HEK293 (cell line): Measurements from ENCODE around the gene TPPP3.

ENCODE experiments used
- CTCF ChIA-PET: fragments of 350-600 bp; formaldehyde crosslinking; extraction: SDS; loops from one replicate; lab custom pipeline; 2021; ENCODE audit warnings: antibody characterized with exemption; lab: Yijun Ruan, JAX
- POLR2A ChIA-PET: fragments of 300-600 bp; formaldehyde crosslinking; extraction: SDS; loops from one replicate; lab custom pipeline; 2020; ENCODE audit warnings: antibody characterized with exemption, inconsistent platforms; lab: Yijun Ruan, JAX
- H3K27ac ChIP-seq: fragments of 200-500 bp; sonication (Bioruptor generic); 2 replicates; pipeline ENCODE4 v1.5.1; 2014; ENCODE audit warnings: low read depth, low read length, control low read depth, inconsistent platforms; ENCODE audit errors: extremely low read depth
- H3K36me3 ChIP-seq, 2 experiments: fragments of 200-500 bp in 1 of 2; sonication (Bioruptor generic) in 1 of 2; 1 replicate in 1 of 2; 2 replicates in 1 of 2; pipeline ENCODE4 v1.5.1; 2014 to 2017; ENCODE audit warnings: inconsistent platforms in 2 of 2, low read length in 2 of 2; ENCODE audit not compliant: control insufficient read depth in 2 of 2, insufficient read depth in 1 of 2
- H3K4me1 ChIP-seq: fragments of 200-500 bp; sonication (Bioruptor generic); 2 replicates; pipeline ENCODE4 v1.5.1; 2014; ENCODE audit warnings: mild to moderate bottlenecking, low read length, inconsistent platforms; ENCODE audit not compliant: control insufficient read depth, insufficient read depth
- H3K4me3 ChIP-seq: 2 replicates; pipeline ENCODE4 v1.5.1; 2011; ENCODE audit warnings: low read depth, mild to moderate bottlenecking, control low read depth, low read length, moderate library complexity
- H3K9me3 ChIP-seq: fragments of 200-500 bp; sonication (Bioruptor generic); 2 replicates; pipeline ENCODE4 v1.5.1; 2014; ENCODE audit warnings: low read depth, low read length, inconsistent platforms; ENCODE audit not compliant: control insufficient read depth, insufficient read depth
- BCL11A ChIP-seq: fragments of 450-650 bp; formaldehyde crosslinking; IDR thresholded peaks from 2 replicates; pipeline ENCODE4 v1.5.1; 2016; ENCODE audit warnings: low read depth, missing biosample characterization, missing genetic modification characterization
- PRDM2 ChIP-seq: fragments of 450-650 bp; formaldehyde crosslinking; IDR thresholded peaks from 2 replicates; pipeline ENCODE4 v1.5.1; 2016; ENCODE audit warnings: missing biosample characterization, missing genetic modification characterization, borderline replicate concordance
- REPIN1 ChIP-seq: fragments of 450-650 bp; formaldehyde crosslinking; IDR thresholded peaks from 2 replicates; pipeline ENCODE4 v1.5.1; 2017; ENCODE audit warnings: missing biosample characterization, missing genetic modification characterization, low read depth
- REST ChIP-seq: fragments of 450-650 bp; formaldehyde crosslinking; IDR thresholded peaks from 2 replicates; pipeline ENCODE4 v1.5.1; 2016; ENCODE audit warnings: missing biosample characterization, missing genetic modification characterization
- ZFP69B ChIP-seq: fragments of 450-650 bp; formaldehyde crosslinking; IDR thresholded peaks from 2 replicates; pipeline ENCODE4 v1.5.1; 2016; ENCODE audit warnings: missing biosample characterization, missing genetic modification characterization
- ZNF114 ChIP-seq: fragments of 450-650 bp; formaldehyde crosslinking; IDR thresholded peaks from 2 replicates; pipeline ENCODE4 v1.5.0; 2017; ENCODE audit warnings: missing biosample characterization, missing genetic modification characterization
- ZNF146 ChIP-seq: fragments of 450-650 bp; formaldehyde crosslinking; IDR thresholded peaks from 2 replicates; pipeline ENCODE4 v1.5.1; 2016; ENCODE audit warnings: missing biosample characterization, missing genetic modification characterization
- ZNF223 ChIP-seq: fragments of 450-650 bp; formaldehyde crosslinking; IDR thresholded peaks from 2 replicates; pipeline ENCODE4 v1.5.1; 2016; ENCODE audit warnings: missing biosample characterization, missing genetic modification characterization
- ZNF324 ChIP-seq: fragments of 450-650 bp; formaldehyde crosslinking; IDR thresholded peaks from 2 replicates; pipeline ENCODE4 v1.5.1; 2016; ENCODE audit warnings: missing biosample characterization, missing genetic modification characterization
- ZNF449 ChIP-seq: fragments of 450-650 bp; formaldehyde crosslinking; IDR thresholded peaks from 2 replicates; pipeline ENCODE4 v1.5.1; 2017; ENCODE audit warnings: missing biosample characterization, mild to moderate bottlenecking, missing genetic modification characterization, moderate library complexity
- ZNF521 ChIP-seq: fragments of 450-650 bp; formaldehyde crosslinking; IDR thresholded peaks from 2 replicates; pipeline ENCODE4 v1.5.1; 2017; ENCODE audit warnings: missing biosample characterization, mild to moderate bottlenecking, missing genetic modification characterization
- ZNF549 ChIP-seq: fragments of 450-650 bp; IDR thresholded peaks from 2 replicates; pipeline ENCODE4 v1.5.1; 2018; ENCODE audit warnings: missing biosample characterization, missing genetic modification characterization, mild to moderate bottlenecking, inconsistent platforms, moderate library complexity
- ZNF555 ChIP-seq: fragments of 450-650 bp; formaldehyde crosslinking; conservative IDR thresholded peaks from 2 replicates; pipeline ENCODE4 v1.5.1; 2017; ENCODE audit warnings: missing biosample characterization, mild to moderate bottlenecking, missing genetic modification characterization, inconsistent platforms
- ZNF585B ChIP-seq: fragments of 450-650 bp; formaldehyde crosslinking; IDR thresholded peaks from 2 replicates; pipeline ENCODE4 v1.5.1; 2016; ENCODE audit warnings: missing biosample characterization, missing genetic modification characterization
- ZNF658 ChIP-seq: fragments of 450-650 bp; formaldehyde crosslinking; IDR thresholded peaks from 2 replicates; pipeline ENCODE4; 2016; ENCODE audit warnings: missing biosample characterization, missing genetic modification characterization
- ZNF670 ChIP-seq: fragments of 450-650 bp; formaldehyde crosslinking; IDR thresholded peaks from 2 replicates; pipeline ENCODE4 v1.5.1; 2016; ENCODE audit warnings: missing biosample characterization, missing genetic modification characterization, low read depth
- ZNF791 ChIP-seq: fragments of 450-650 bp; formaldehyde crosslinking; IDR thresholded peaks from 2 replicates; pipeline ENCODE4 v1.5.1; 2016; ENCODE audit warnings: missing biosample characterization, missing genetic modification characterization
- ZNF843 ChIP-seq: fragments of 450-650 bp; formaldehyde crosslinking; IDR thresholded peaks from 2 replicates; pipeline ENCODE4 v1.5.1; 2016; ENCODE audit warnings: missing biosample characterization, missing genetic modification characterization
- ZSCAN18 ChIP-seq: fragments of 450-650 bp; formaldehyde crosslinking; IDR thresholded peaks from 2 replicates; pipeline ENCODE4 v1.5.1; 2016; ENCODE audit warnings: missing biosample characterization, missing genetic modification characterization
- TF ChIP-seq, protein P1 (sequence below): fragments of 450-650 bp; formaldehyde crosslinking; IDR thresholded peaks from 2 replicates; pipeline ENCODE4 v1.5.1; 2017; ENCODE audit warnings: missing biosample characterization, missing genetic modification characterization

Gene TPPP3

GRCh38 chr16:67438098-67438791 lies 44.9 kb upstream of the TPPP3 start:
- ChIA-PET POLR2A (no interaction called here), CTCF (interaction anchor here (0.6 to 2.0 kb wide), 6 partner anchors 10 to 378 kb away, joined by 3 to 10 read pairs (median 4); no protein-coding TSS in a partner anchor)
- Histone ChIP-seq H3K4me1 (no peaks in the 10 kb centered on the region), H3K9me3 (no peaks in the 10 kb centered on the region), H3K27ac (no peak overlapping the region), H3K4me3 (no peak overlapping the region), H3K36me3 (peaks cover 0 to 67% of the 10 kb centered on the region in 2 experiments; a peak in 1 of 3 replicates)
- no peak for TF ChIP-seq ZNF549 (tag by site-specific recombination)
- TF ChIP-seq, protein P1, sequence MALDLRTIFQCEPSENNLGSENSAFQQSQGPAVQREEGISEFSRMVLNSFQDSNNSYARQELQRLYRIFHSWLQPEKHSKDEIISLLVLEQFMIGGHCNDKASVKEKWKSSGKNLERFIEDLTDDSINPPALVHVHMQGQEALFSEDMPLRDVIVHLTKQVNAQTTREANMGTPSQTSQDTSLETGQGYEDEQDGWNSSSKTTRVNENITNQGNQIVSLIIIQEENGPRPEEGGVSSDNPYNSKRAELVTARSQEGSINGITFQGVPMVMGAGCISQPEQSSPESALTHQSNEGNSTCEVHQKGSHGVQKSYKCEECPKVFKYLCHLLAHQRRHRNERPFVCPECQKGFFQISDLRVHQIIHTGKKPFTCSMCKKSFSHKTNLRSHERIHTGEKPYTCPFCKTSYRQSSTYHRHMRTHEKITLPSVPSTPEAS (tag by site-specific recombination) = peak; percentile 80
- no peak for TF ChIP-seq ZNF585B (tag by site-specific recombination)

GRCh38 chr16:67437513-67437912 lies 44.2 kb upstream of the TPPP3 start:
- no peak for TF ChIP-seq ZNF146 (tag by site-specific recombination)
- TF ChIP-seq BCL11A (tag by site-specific recombination) = no peak
- TF ChIP-seq REPIN1 (tag by site-specific recombination) = no peak
- no peak for TF ChIP-seq ZNF223 (tag by site-specific recombination)
- TF ChIP-seq ZFP69B = no peak
- TF ChIP-seq ZNF658 = no peak
- no peak for TF ChIP-seq ZNF449
- TF ChIP-seq PRDM2 (tag by site-specific recombination) = no peak
- TF ChIP-seq REST (tag by site-specific recombination) = no peak
- no peak for TF ChIP-seq ZNF670 (tag by site-specific recombination)
- no peak for TF ChIP-seq ZSCAN18
- TF ChIP-seq ZNF324 (tag by site-specific recombination) = no peak
- no peak for TF ChIP-seq ZNF521 (tag by site-specific recombination)
- no peak for TF ChIP-seq ZNF843 (tag by site-specific recombination)
- no peak for TF ChIP-seq ZNF791 (tag by site-specific recombination)
- TF ChIP-seq ZNF555 = no peak
- TF ChIP-seq ZNF114 (tag by site-specific recombination) = no peak
- TF ChIP-seq, all 188 proteins: peak for 0
- CTCF ChIA-PET = interaction anchor here (0.8 to 2.0 kb wide), 2 partner anchors 9 to 31 kb away, joined by 7 to 10 read pairs; no protein-coding TSS in a partner anchor
- no peaks in the 10 kb centered on the region for H3K9me3 ChIP-seq
- no peak overlapping the region for H3K4me3 ChIP-seq
- H3K4me1 ChIP-seq = no peaks in the 10 kb centered on the region
- H3K27ac ChIP-seq = no peak overlapping the region
- POLR2A ChIA-PET = no interaction called here
- H3K36me3 ChIP-seq = peaks cover 0 to 59% of the 10 kb centered on the region in 2 experiments; a peak in 1 of 3 replicates
